Measurements from ENCODE around the gene PTPN13.

GRCh38 chr4:86556791-86557415, 37.2 kb upstream of the PTPN13 start:
- TF ChIP-seq, protein P1, sequence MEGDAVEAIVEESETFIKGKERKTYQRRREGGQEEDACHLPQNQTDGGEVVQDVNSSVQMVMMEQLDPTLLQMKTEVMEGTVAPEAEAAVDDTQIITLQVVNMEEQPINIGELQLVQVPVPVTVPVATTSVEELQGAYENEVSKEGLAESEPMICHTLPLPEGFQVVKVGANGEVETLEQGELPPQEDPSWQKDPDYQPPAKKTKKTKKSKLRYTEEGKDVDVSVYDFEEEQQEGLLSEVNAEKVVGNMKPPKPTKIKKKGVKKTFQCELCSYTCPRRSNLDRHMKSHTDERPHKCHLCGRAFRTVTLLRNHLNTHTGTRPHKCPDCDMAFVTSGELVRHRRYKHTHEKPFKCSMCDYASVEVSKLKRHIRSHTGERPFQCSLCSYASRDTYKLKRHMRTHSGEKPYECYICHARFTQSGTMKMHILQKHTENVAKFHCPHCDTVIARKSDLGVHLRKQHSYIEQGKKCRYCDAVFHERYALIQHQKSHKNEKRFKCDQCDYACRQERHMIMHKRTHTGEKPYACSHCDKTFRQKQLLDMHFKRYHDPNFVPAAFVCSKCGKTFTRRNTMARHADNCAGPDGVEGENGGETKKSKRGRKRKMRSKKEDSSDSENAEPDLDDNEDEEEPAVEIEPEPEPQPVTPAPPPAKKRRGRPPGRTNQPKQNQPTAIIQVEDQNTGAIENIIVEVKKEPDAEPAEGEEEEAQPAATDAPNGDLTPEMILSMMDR (IDR thresholded peaks at IDR 0.05): no peak
- no peak for TF ChIP-seq EZH2 (IDR thresholded peaks at IDR 0.05)
